ENCODE data around the gene EML2.
"Not testable (repeated sequence)": the region's sequence is repeated elsewhere in the genome, so short reads cannot be mapped to it uniquely, and the experiment has no call there.

Gene EML2, protein sequence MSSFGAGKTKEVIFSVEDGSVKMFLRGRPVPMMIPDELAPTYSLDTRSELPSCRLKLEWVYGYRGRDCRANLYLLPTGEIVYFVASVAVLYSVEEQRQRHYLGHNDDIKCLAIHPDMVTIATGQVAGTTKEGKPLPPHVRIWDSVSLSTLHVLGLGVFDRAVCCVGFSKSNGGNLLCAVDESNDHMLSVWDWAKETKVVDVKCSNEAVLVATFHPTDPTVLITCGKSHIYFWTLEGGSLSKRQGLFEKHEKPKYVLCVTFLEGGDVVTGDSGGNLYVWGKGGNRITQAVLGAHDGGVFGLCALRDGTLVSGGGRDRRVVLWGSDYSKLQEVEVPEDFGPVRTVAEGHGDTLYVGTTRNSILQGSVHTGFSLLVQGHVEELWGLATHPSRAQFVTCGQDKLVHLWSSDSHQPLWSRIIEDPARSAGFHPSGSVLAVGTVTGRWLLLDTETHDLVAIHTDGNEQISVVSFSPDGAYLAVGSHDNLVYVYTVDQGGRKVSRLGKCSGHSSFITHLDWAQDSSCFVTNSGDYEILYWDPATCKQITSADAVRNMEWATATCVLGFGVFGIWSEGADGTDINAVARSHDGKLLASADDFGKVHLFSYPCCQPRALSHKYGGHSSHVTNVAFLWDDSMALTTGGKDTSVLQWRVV

DNA sequence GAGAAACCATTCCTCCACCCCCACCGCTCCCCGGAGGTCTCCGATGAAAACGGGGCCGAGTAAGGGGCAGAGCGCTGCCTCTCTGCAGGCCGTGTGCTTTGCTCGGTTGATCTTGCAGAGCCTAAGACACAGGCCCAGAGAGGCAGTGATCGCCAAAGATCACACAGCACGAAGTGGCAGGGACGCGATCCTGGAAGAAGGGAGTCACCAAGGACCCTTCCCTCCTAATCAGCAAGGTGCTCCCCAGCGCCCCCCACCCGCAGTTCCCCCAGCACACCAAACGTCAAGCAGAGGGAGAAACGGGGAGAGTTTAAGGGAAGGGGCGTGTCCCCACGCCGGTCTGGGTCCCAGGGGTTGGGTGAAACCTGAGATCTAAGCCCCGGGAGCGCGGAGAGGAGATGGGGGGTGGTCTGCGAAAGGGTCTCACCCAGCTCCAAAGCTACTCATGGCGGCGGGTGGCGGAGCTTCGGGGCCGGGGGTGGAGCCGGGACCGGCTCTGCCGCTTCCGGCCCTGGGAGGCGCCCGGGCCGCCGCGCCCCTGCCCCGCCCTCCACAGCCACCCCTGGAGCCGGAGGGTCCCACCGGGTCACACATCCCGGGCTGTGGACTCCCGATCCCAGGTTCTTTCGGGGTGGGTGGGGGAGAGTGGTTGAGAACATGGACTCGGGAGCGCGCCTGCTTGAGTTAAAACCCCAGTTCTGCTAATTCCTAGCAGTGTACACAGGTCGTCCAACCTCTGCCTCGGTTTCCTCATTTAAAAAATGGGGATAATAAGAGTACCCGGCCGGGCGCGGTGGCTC, at the start of gene EML2:
EML2 (minus strand) TSS at position 468 of the 800 bp plus-strand sequence; CDS start at position 447, 21 bp downstream.
- H3K4me3 ChIP-seq (replicated peaks; ENCODE audit: low read depth, low read length): peak within 1 kb of the TSS; percentile 74
- no peak for DNase-seq (ENCODE audit: low read depth)
- TF ChIP-seq, protein P1, sequence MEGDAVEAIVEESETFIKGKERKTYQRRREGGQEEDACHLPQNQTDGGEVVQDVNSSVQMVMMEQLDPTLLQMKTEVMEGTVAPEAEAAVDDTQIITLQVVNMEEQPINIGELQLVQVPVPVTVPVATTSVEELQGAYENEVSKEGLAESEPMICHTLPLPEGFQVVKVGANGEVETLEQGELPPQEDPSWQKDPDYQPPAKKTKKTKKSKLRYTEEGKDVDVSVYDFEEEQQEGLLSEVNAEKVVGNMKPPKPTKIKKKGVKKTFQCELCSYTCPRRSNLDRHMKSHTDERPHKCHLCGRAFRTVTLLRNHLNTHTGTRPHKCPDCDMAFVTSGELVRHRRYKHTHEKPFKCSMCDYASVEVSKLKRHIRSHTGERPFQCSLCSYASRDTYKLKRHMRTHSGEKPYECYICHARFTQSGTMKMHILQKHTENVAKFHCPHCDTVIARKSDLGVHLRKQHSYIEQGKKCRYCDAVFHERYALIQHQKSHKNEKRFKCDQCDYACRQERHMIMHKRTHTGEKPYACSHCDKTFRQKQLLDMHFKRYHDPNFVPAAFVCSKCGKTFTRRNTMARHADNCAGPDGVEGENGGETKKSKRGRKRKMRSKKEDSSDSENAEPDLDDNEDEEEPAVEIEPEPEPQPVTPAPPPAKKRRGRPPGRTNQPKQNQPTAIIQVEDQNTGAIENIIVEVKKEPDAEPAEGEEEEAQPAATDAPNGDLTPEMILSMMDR (IDR thresholded peaks at IDR 0.05; ENCODE audit: low read length, missing control alignments): peak; percentile 14

DNA sequence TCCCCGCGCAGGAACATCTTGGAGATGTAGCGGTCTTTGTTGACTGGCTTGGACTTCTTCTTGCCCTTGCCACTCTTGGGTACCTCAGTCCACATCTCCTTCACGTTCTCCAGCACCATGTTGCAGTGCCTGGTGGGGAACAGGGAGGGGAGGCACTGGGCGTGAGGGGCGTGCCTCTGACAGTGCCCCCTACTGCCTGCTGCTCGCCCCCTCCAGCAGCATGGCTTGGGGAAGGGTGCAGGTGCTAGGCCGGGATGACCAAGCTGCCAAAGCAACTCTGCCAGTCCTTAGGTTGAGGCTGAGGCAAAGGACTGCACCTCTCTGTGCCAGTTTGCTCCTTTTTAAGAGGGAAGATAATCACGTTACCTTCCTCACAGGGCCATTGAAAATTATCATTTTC, 48.4 kb upstream of the EML2 start:
- TF ChIP-seq, protein P1 (IDR thresholded peaks at IDR 0.05; ENCODE audit: low read length, missing control alignments): no peak
- no peak overlapping the region for H3K4me3 ChIP-seq (replicated peaks; ENCODE audit: low read depth, low read length)
- no peak for DNase-seq (ENCODE audit: low read depth)

DNA sequence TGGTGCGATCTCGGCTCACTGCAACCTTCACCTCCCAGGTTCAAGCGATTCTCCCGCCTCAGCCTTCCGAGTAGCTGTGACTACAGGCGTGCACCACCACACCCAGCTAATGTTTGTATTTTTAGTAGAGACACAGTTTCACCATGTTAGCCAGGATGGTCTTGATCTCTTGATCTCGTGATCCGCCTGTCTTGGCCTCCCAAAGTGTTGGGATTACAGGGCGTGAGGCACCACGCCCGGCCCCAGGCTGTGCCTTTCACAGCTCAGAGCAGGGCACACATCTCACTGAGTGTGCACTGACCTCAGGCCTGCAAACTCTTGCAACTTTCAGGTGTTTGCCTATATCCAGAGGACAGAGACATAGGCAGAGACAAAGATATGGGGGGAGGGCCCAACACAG, 45.8 kb upstream of the EML2 start:
- not testable (repeated sequence) for DNase-seq (ENCODE audit: low read depth); H3K4me3 ChIP-seq (replicated peaks; ENCODE audit: low read depth, low read length)

DNA sequence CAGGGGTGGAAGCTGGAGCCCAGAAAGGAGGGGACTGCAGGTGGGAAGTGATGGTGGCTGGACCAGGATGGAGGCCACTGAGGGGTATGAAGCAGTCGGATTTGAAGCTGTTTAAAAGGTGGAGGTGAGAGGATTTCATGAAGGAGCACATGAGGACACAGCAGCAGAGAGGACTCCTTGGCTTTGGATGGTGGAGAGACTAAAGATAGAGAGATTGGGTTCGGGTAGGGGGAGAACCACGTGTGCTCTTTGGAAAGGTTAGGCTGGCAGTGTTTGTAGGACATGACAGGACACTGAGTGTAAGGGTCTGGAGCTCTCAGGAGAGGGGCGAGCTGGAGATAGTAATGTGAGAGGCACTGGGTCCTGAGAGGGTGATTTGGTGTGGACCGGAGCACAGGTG, 43.7 kb upstream of the EML2 start:
- DNase-seq (ENCODE audit: low read depth): no peak
- no peak overlapping the region for H3K4me3 ChIP-seq (replicated peaks; ENCODE audit: low read depth, low read length)
- TF ChIP-seq, protein P1 (IDR thresholded peaks at IDR 0.05; ENCODE audit: low read length, missing control alignments): no peak

DNA sequence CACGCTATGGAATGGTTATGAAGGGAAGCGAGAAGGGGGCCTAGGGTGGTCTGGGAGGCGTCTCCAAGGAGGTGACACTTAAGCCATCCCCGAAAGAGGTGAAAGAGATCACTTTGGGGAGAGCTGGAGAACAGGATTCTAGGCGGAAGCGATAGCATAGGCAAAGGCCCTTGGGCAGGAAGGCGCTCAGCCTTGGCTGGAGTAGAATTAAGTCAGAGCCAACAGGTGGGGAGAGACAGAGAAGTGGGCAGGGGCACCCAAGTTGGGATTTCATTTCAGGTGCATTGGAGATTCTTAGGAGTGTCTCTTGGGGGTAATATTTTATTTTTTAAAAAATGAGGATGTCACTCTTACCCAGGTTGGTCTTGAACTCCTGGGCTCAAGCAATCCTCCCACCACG, 42.9 kb upstream of the EML2 start:
- no peak overlapping the region for H3K4me3 ChIP-seq (replicated peaks; ENCODE audit: low read depth, low read length)
- TF ChIP-seq, protein P1 (IDR thresholded peaks at IDR 0.05; ENCODE audit: low read length, missing control alignments): no peak
- no peak for DNase-seq (ENCODE audit: low read depth)

GRCh38 chr19:45681391-45682015, 42.3 kb upstream of the EML2 start:
- H3K4me3 ChIP-seq (replicated peaks; ENCODE audit: low read depth, low read length): peak overlapping the region; percentile 43
- TF ChIP-seq, protein P1 (IDR thresholded peaks at IDR 0.05; ENCODE audit: low read length, missing control alignments): peak; percentile 71
- DNase-seq (ENCODE audit: low read depth): peak; percentile 80

Data from fibroblast of pulmonary artery (primary cell).